Loucy (cell line): Measurements from ENCODE around the gene CHST12.

ENCODE experiments used
- EZH2phosphoT487 ChIP-seq: fragments of 200-600 bp; IDR thresholded peaks from 2 replicates; pipeline ENCODE4 v1.6.1; 2018; ENCODE audit warnings: antibody characterized with exemption, mild to moderate bottlenecking, moderate library complexity, borderline replicate concordance
- TF ChIP-seq, protein P1 (sequence below): fragments of 200-600 bp; sonication (generic); conservative IDR thresholded peaks from 2 replicates; pipeline ENCODE4 v1.5.1; 2014; ENCODE audit warnings: mild to moderate bottlenecking, antibody characterized with exemption, low read length

DNA sequence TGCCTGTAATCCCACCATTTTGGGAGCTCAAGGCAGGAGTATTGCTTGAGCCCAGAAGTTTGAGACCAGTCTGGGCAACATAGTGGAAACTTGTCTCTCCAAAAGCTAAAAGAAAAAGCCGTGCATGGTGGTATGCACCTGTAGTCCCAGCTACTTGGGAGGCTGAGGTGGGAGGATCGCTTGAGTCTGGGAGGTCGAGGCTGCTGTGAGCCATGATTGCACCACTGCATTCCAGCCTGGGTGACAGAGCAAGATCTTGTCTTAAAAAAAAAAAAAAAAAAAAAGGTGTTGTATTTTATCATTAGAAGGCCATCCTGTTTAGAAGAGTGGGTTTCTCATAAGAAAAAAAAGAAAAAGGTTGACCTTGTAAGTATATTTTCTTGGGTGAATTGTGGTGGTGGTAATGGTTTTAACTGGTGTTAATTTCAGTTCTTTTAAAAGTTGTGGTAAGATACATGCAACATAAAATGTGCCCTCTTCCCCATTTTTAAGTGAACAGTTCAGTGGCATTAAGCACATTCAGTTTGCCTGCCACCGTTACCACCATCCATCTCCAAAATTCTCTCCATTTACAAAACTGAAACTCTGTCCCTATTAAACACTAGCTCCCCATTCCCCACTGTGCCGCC lies 38.1 kb downstream of the CHST12 start:
- TF ChIP-seq, protein P1, sequence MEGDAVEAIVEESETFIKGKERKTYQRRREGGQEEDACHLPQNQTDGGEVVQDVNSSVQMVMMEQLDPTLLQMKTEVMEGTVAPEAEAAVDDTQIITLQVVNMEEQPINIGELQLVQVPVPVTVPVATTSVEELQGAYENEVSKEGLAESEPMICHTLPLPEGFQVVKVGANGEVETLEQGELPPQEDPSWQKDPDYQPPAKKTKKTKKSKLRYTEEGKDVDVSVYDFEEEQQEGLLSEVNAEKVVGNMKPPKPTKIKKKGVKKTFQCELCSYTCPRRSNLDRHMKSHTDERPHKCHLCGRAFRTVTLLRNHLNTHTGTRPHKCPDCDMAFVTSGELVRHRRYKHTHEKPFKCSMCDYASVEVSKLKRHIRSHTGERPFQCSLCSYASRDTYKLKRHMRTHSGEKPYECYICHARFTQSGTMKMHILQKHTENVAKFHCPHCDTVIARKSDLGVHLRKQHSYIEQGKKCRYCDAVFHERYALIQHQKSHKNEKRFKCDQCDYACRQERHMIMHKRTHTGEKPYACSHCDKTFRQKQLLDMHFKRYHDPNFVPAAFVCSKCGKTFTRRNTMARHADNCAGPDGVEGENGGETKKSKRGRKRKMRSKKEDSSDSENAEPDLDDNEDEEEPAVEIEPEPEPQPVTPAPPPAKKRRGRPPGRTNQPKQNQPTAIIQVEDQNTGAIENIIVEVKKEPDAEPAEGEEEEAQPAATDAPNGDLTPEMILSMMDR, result no peak
- no peak for TF ChIP-seq EZH2phosphoT487
